Memory B cell (primary cell): ENCODE data around the gene FBXL20.

ENCODE experiments used
- ATAC-seq: fragments of 150-1000 bp; cut with Tn5 transposase; 2 replicates; pipeline ENCODE4 v1.10.0; 2021; ENCODE audit warnings: low read depth, mild to moderate bottlenecking, moderate library complexity
- DNase-seq, 2 donors: peaks; one replicate each; pipeline ENCODE4 v3.0.0; 2022; ENCODE audit warnings: low spot score in 2 of 2
- H3K27ac Mint-ChIP-seq: one replicate; pipeline ENCODE4 v1.8.0; 2022; ENCODE audit warnings: mild to moderate bottlenecking, moderate library complexity, mixed read lengths
- H3K27me3 Mint-ChIP-seq: one replicate; pipeline ENCODE4 v1.8.0; 2022; ENCODE audit warnings: mixed read lengths
- H3K36me3 Mint-ChIP-seq: one replicate; pipeline ENCODE4 v1.8.0; 2022; ENCODE audit warnings: mild to moderate bottlenecking, mixed read lengths
- H3K4me1 Mint-ChIP-seq: one replicate; pipeline ENCODE4 v1.8.0; 2022; ENCODE audit warnings: mixed read lengths
- H3K4me3 Mint-ChIP-seq: one replicate; pipeline ENCODE4 v1.8.0; 2022; ENCODE audit warnings: mild to moderate bottlenecking, moderate library complexity, mixed read lengths
- H3K9me3 Mint-ChIP-seq: one replicate; pipeline ENCODE4 v1.8.0; 2022; ENCODE audit warnings: mixed read lengths

The FBXL20 gene

GRCh38 chr17:39243155-39243554 is 158.3 kb downstream of the FBXL20 start:
- peaks cover 29% of the 10 kb centered on the region for H3K4me1 Mint-ChIP-seq
- no peak overlapping the region for H3K27ac Mint-ChIP-seq
- no peaks in the 10 kb centered on the region for H3K9me3 Mint-ChIP-seq
- peaks cover 5% of the 10 kb centered on the region for H3K27me3 Mint-ChIP-seq
- H3K4me3 Mint-ChIP-seq = no peak overlapping the region
- H3K36me3 Mint-ChIP-seq = no peaks in the 10 kb centered on the region
- ATAC-seq (no peak), DNase-seq (no peak)

DNA sequence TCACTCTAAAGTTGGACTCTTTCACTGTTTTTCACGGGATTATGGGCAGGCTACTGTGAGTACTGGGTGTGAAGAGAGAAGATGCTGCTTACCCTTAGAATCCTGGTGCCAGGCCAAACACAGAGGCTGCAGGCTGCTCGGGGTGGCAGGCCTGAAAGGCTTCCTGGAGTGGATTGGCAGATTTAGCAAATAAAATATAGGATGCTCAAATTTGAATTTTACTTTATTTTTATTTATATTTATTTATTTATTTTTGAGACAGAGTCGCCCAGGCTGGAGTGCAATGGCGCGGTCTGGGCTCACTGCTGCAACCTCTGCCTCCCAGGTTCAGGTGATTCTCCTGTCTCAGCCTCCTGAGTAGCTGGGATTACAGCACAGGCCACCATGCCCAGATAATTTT is 160.8 kb downstream of the FBXL20 start:
- Mint-ChIP-seq H3K36me3 (no peaks in the 10 kb centered on the region), H3K4me3 (no peak overlapping the region), H3K27ac (no peak overlapping the region), H3K4me1 (peaks cover 32% of the 10 kb centered on the region), H3K27me3 (peaks cover 5% of the 10 kb centered on the region), H3K9me3 (no peaks in the 10 kb centered on the region)
- DNase-seq (no peak), ATAC-seq (no peak)

- peaks cover 5% of the 10 kb centered on the region for H3K27me3 Mint-ChIP-seq
- H3K4me3 Mint-ChIP-seq = no peak overlapping the region
- peak; percentile 79 to 80 for DNase-seq
- peak; percentile 65 for ATAC-seq
- H3K27ac Mint-ChIP-seq = no peak overlapping the region
- H3K9me3 Mint-ChIP-seq = no peaks in the 10 kb centered on the region
- peaks cover 33% of the 10 kb centered on the region for H3K4me1 Mint-ChIP-seq
- no peaks in the 10 kb centered on the region for H3K36me3 Mint-ChIP-seq
Measured at GRCh38 chr17:39239640-39240314, 161.6 kb downstream of the FBXL20 start.

GRCh38 chr17:39238311-39238972 is 163.0 kb downstream of the FBXL20 start:
- peak; percentile 46 to 62 for DNase-seq
- Mint-ChIP-seq H3K27me3 (peaks cover 3% of the 10 kb centered on the region), H3K4me3 (peak overlapping the region; percentile 75), H3K9me3 (no peaks in the 10 kb centered on the region), H3K36me3 (no peaks in the 10 kb centered on the region), H3K27ac (peak overlapping the region; percentile 81), H3K4me1 (peaks cover 22% of the 10 kb centered on the region)
- ATAC-seq = peak; percentile 86

GRCh38 chr17:39237586-39237985 is 163.8 kb downstream of the FBXL20 start:
- Mint-ChIP-seq H3K9me3 (no peaks in the 10 kb centered on the region), H3K27me3 (peaks cover 3% of the 10 kb centered on the region), H3K4me1 (peaks cover 22% of the 10 kb centered on the region), H3K27ac (no peak overlapping the region), H3K4me3 (no peak overlapping the region), H3K36me3 (no peaks in the 10 kb centered on the region)
- ATAC-seq (no peak), DNase-seq (no peak)

DNA sequence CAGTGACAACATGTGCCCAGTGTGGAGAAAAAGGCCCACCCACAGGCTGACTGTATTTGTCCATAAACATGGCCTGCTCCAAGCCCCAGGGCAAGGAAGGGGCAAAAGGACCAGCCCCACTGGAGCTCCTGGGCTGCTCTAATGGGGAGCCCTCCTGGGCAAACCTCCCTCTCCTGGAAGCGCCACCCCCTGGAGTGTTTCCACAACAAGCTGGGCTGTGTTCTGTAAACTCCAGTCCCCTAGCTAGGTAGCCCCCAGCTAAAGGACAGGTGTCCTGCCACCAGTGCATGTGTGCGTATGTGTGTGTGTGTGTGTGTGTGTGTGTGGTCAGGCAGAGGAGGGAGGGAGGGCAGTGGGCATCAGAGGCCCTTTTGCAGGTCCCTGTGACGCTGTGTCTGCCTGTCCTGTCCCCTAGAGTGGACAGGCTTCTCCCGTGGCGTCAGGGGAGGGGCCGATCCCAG is 164.4 kb downstream of the FBXL20 start:
- no peak for ATAC-seq
- no peaks in the 10 kb centered on the region for H3K36me3 Mint-ChIP-seq

GRCh38 chr17:39236450-39236927 is 164.9 kb downstream of the FBXL20 start:
- H3K36me3 Mint-ChIP-seq = no peaks in the 10 kb centered on the region
- no peak overlapping the region for H3K4me3 Mint-ChIP-seq
- H3K27ac Mint-ChIP-seq = no peak overlapping the region
- DNase-seq = no peak
- peaks cover 10% of the 10 kb centered on the region for H3K27me3 Mint-ChIP-seq
- H3K9me3 Mint-ChIP-seq = no peaks in the 10 kb centered on the region
- H3K4me1 Mint-ChIP-seq = peaks cover 30% of the 10 kb centered on the region
- no peak for ATAC-seq

More for the DNA sequence above, 164.4 kb downstream of the FBXL20 start:
- no peak for DNase-seq
- Mint-ChIP-seq H3K4me3 (no peak overlapping the region), H3K4me1 (peaks cover 25% of the 10 kb centered on the region), H3K27ac (no peak overlapping the region), H3K9me3 (no peaks in the 10 kb centered on the region), H3K27me3 (peaks cover 5% of the 10 kb centered on the region)

- Mint-ChIP-seq H3K36me3 (no peaks in the 10 kb centered on the region), H3K4me3 (no peak overlapping the region), H3K9me3 (no peaks in the 10 kb centered on the region), H3K27ac (no peak overlapping the region), H3K4me1 (peaks cover 31% of the 10 kb centered on the region), H3K27me3 (peaks cover 14% of the 10 kb centered on the region)
- ATAC-seq = peak; percentile 31
- no peak for DNase-seq
Measured at GRCh38 chr17:39235555-39236449, 165.6 kb downstream of the FBXL20 start.

GRCh38 chr17:39231591-39232551 is 169.6 kb downstream of the FBXL20 start:
- Mint-ChIP-seq H3K9me3 (no peaks in the 10 kb centered on the region), H3K27me3 (peaks cover 28% of the 10 kb centered on the region), H3K4me1 (peaks cover 17% of the 10 kb centered on the region), H3K27ac (peak overlapping the region; percentile 43), H3K36me3 (no peaks in the 10 kb centered on the region), H3K4me3 (peak overlapping the region; percentile 0)
- ATAC-seq = peak; percentile 84
- DNase-seq = peak in 1 of 2 donors; percentile 71

- H3K36me3 Mint-ChIP-seq = no peaks in the 10 kb centered on the region
- no peak for DNase-seq
- ATAC-seq = no peak
- H3K27me3 Mint-ChIP-seq = peaks cover 30% of the 10 kb centered on the region
- H3K9me3 Mint-ChIP-seq = no peaks in the 10 kb centered on the region
- peaks cover 20% of the 10 kb centered on the region for H3K4me1 Mint-ChIP-seq
- H3K27ac Mint-ChIP-seq = peak overlapping the region; percentile 43
- H3K4me3 Mint-ChIP-seq = no peak overlapping the region
Measured at GRCh38 chr17:39231091-39231561, 170.3 kb downstream of the FBXL20 start.

- no peak overlapping the region for H3K27ac Mint-ChIP-seq
- DNase-seq (no peak), ATAC-seq (no peak)
- no peaks in the 10 kb centered on the region for H3K36me3 Mint-ChIP-seq
- H3K4me3 Mint-ChIP-seq = no peak overlapping the region
- H3K27me3 Mint-ChIP-seq = peaks cover 33% of the 10 kb centered on the region
- H3K9me3 Mint-ChIP-seq = no peaks in the 10 kb centered on the region
- peaks cover 18% of the 10 kb centered on the region for H3K4me1 Mint-ChIP-seq
Measured at GRCh38 chr17:39230361-39230760, 171.1 kb downstream of the FBXL20 start.

GRCh38 chr17:39229274-39229913 is 172.0 kb downstream of the FBXL20 start:
- no peak overlapping the region for H3K27ac Mint-ChIP-seq
- no peaks in the 10 kb centered on the region for H3K36me3 Mint-ChIP-seq
- H3K27me3 Mint-ChIP-seq = peaks cover 35% of the 10 kb centered on the region
- H3K9me3 Mint-ChIP-seq = no peaks in the 10 kb centered on the region
- no peak for ATAC-seq
- no peak overlapping the region for H3K4me3 Mint-ChIP-seq
- H3K4me1 Mint-ChIP-seq = peaks cover 20% of the 10 kb centered on the region
- DNase-seq = no peak
